ENCODE measurements around the gene THSD4.

The THSD4 gene

DNA sequence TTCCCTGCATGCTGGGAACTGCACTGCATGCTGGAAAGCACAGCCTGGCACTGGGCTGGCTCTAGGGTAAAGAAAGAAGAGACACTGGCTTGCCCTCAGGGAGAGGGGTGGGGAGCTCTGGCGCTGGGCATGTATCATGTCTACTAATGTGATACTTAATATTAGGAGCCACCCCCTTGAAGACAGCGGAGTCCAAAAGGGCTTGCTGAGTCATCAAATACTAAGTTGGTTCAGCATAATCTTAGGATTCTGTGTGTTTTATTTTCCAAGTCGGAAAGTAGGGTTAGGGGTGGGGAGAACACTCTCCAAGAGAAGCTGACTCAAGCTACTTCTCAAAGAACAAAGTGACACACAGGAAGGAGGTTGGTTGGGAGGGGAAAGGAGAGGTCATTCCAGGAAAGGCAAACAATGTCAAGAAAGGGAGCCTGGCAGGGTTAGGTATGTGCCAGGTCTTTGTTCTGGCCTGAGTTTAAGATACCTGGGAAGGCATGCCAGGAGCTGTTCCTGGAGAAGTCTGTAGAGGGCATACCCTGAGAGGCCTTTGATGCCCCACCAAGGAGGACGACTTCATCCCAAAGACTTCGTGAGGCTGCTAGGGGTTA, 457.3 kb downstream of the THSD4 start:
- peak; percentile 21 for TF ChIP-seq CTCF (IDR thresholded peaks at IDR 0.05; ENCODE audit: low read depth, low read length)
- no peak overlapping the region for H3K4me3 ChIP-seq (ENCODE audit: low read depth, low read length)
- in situ Hi-C loops (cut with HindIII; ENCODE audit: low sequenced_read_pairs), result no loop called here
- peak; percentile 29 for DNase-seq (ENCODE audit: low read depth, low spot score)

DNA sequence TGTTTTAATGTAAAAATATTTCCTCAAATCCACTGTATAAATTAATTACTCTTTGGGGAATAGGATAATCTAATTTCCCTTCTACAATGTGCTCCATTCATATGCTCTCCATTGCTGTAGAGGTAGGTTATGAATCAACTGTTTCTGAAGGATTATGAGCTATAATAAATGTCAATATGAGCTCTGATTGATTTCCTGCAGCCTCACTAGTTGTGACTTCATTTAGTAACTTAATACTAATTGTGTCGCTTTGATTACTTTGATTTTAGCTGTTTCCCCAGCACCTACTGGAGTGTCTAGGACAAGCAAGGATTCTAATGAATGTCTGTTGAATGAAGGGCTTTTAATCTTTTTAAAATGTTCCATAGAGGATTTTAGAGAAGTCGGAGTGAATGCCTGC, 458.3 kb downstream of the THSD4 start:
- no peak for DNase-seq (ENCODE audit: low read depth, low spot score)
- no peak for TF ChIP-seq CTCF (IDR thresholded peaks at IDR 0.05; ENCODE audit: low read depth, low read length)
- in situ Hi-C loops (cut with HindIII; ENCODE audit: low sequenced_read_pairs), result no loop called here
- H3K4me3 ChIP-seq (ENCODE audit: low read depth, low read length), result no peak overlapping the region

DNA sequence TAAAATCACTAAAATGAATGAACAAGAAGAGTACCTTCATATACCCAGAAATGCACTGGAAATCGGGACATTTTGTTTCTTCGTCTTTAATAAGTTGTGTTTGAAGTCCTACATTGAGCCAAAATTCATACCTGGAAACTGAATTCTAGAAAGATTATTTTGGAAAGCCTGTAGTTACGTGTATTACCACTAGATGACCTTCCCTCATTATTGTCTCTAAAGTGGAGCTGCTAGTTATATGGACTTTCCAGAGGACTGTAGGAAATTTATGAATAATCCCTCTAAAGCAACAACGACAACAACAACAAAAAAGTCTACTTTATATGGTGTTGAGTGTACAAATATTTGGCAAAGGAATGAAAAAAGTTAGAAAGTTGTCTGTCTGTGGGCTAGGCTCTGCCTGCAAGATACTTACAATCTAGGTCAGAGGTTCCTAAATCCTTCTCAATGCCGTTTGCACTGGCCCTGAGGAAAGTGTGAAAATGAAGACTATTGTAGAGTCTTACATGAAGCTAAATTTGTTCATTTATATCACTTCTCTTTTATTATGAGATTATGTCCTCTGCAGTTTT, 460.3 kb downstream of the THSD4 start:
- TF ChIP-seq CTCF (IDR thresholded peaks at IDR 0.05; ENCODE audit: low read depth, low read length), result peak; percentile 55
- in situ Hi-C loops (cut with HindIII; ENCODE audit: low sequenced_read_pairs), result no loop called here
- no peak overlapping the region for H3K4me3 ChIP-seq (ENCODE audit: low read depth, low read length)
- peak; percentile 21 for DNase-seq (ENCODE audit: low read depth, low spot score)

GRCh38 chr15:71577071-71577470, 461.8 kb downstream of the THSD4 start:
- no peak for TF ChIP-seq CTCF (IDR thresholded peaks at IDR 0.05; ENCODE audit: low read depth, low read length)
- DNase-seq (ENCODE audit: low read depth, low spot score), result no peak
- no peak overlapping the region for H3K4me3 ChIP-seq (ENCODE audit: low read depth, low read length)
- in situ Hi-C loops (cut with HindIII; ENCODE audit: low sequenced_read_pairs), result no loop called here

DNA sequence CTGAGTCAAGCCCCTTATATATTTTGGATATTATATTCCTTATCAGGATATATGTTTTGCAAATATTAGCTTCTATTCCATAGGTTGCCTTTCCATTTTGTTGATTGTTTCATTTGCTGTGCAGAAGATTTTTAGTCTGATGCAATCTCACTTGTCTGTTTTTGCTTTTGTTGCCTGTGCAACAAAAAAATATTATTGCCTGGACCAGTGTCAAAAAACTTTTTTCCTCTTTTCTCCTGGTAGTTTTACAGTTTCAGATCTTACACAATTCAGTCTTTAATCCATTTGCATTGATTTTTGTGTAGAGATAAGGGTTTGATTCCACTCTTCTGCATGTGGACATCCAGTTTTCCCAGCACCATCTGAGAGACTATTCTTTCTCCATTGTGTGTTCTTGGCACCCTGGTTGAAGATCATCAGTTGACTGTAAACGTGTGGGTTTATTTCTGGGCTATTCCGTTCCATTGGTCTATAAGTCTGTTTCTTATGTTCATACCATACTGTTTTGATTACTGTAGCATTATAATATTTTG, 466.2 kb downstream of the THSD4 start:
- in situ Hi-C loops (cut with HindIII; ENCODE audit: low sequenced_read_pairs), result no loop called here
- DNase-seq (ENCODE audit: low read depth, low spot score), result no peak
- no peak overlapping the region for H3K4me3 ChIP-seq (ENCODE audit: low read depth, low read length)
- TF ChIP-seq CTCF (IDR thresholded peaks at IDR 0.05; ENCODE audit: low read depth, low read length), result no peak

DNA sequence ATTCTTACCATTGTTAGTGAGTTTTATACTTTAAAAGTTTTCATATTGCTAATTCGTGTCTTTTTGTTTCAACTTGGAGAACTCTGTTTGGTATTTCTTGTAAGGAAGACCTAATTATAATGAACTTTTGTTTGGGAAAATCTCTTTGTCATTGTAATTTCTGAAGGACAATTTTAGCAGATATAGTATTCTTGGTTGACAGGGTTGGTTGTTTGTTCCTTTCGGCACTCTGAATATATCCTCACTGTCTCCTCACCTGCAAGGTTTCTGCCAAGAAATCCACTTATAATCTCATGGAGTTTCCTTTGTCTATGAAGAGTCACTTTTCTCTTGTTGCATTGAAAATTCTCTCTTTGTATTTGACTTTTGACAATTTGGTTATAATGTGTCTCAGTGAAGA, 469.9 kb downstream of the THSD4 start:
- H3K4me3 ChIP-seq (ENCODE audit: low read depth, low read length), result no peak overlapping the region
- TF ChIP-seq CTCF (IDR thresholded peaks at IDR 0.05; ENCODE audit: low read depth, low read length), result no peak
- in situ Hi-C loops (cut with HindIII; ENCODE audit: low sequenced_read_pairs), result no loop called here
- DNase-seq (ENCODE audit: low read depth, low spot score), result no peak
